GM21381 (cell line): ENCODE measurements around the gene IL6ST.
"Not testable (repeated sequence)": the region's sequence is repeated elsewhere in the genome, so short reads cannot be mapped to it uniquely, and the experiment has no call there.

Experiments used
- ATAC-seq: cut with Tn5 transposase; IDR thresholded peaks from one replicate; pipeline ENCODE4 v1.9.1; 2021; ENCODE audit warnings: mild to moderate bottlenecking, moderate library complexity; ENCODE audit not compliant: unreplicated experiment

IL6ST gene

GRCh38 chr5:55973296-55973695, 21.5 kb downstream of the IL6ST start:
- no peak for ATAC-seq

- no peak for ATAC-seq
Observed at GRCh38 chr5:55969956-55970355, 24.8 kb downstream of the IL6ST start.

- no peak for ATAC-seq
Observed at GRCh38 chr5:55966284-55966683, 28.5 kb downstream of the IL6ST start.

GRCh38 chr5:55965525-55965924, 29.2 kb downstream of the IL6ST start:
- ATAC-seq, result no peak

GRCh38 chr5:55960779-55961178, 34.0 kb downstream of the IL6ST start:
- ATAC-seq, result no peak

GRCh38 chr5:55959208-55959607, 35.6 kb downstream of the IL6ST start:
- no peak for ATAC-seq

GRCh38 chr5:55941154-55941553, 53.6 kb downstream of the IL6ST start:
- ATAC-seq, result not testable (repeated sequence)

GRCh38 chr5:55937598-55937997, 57.2 kb downstream of the IL6ST start:
- not testable (repeated sequence) for ATAC-seq

GRCh38 chr5:55936100-55936693, 58.6 kb downstream of the IL6ST start:
- ATAC-seq, result no peak

- no peak for ATAC-seq
Observed at GRCh38 chr5:55935371-55935770, 59.4 kb downstream of the IL6ST start.

- ATAC-seq, result no peak
Observed at GRCh38 chr5:55934720-55935119, 60.0 kb downstream of the IL6ST start.

- no peak for ATAC-seq
Observed at GRCh38 chr5:55934115-55934613, 60.6 kb downstream of the IL6ST start.

GRCh38 chr5:55933377-55934114, 61.2 kb downstream of the IL6ST start:
- ATAC-seq, result no peak

GRCh38 chr5:55932700-55933099, 62.1 kb downstream of the IL6ST start:
- no peak for ATAC-seq

GRCh38 chr5:55929020-55929799, 65.6 kb downstream of the IL6ST start:
- ATAC-seq, result no peak

GRCh38 chr5:55927861-55928655, 66.7 kb downstream of the IL6ST start:
- ATAC-seq, result no peak

GRCh38 chr5:55926476-55926875, 68.3 kb downstream of the IL6ST start:
- ATAC-seq, result no peak

- no peak for ATAC-seq
Observed at GRCh38 chr5:55925712-55926111, 69.1 kb downstream of the IL6ST start.

- ATAC-seq, result no peak
Observed at GRCh38 chr5:55925181-55925580, 69.6 kb downstream of the IL6ST start.

GRCh38 chr5:55924744-55925143, 70.0 kb downstream of the IL6ST start:
- no peak for ATAC-seq
